ENCODE results near the gene DOCK4. TPM values are rescaled to one million over a fixed set of nuclear protein-coding genes. Genes with fewer than 3 reads are reported as not detected.

The DOCK4 gene
- total RNA-seq, 1 donor from 2014 or later: 32.2 TPM

DNA sequence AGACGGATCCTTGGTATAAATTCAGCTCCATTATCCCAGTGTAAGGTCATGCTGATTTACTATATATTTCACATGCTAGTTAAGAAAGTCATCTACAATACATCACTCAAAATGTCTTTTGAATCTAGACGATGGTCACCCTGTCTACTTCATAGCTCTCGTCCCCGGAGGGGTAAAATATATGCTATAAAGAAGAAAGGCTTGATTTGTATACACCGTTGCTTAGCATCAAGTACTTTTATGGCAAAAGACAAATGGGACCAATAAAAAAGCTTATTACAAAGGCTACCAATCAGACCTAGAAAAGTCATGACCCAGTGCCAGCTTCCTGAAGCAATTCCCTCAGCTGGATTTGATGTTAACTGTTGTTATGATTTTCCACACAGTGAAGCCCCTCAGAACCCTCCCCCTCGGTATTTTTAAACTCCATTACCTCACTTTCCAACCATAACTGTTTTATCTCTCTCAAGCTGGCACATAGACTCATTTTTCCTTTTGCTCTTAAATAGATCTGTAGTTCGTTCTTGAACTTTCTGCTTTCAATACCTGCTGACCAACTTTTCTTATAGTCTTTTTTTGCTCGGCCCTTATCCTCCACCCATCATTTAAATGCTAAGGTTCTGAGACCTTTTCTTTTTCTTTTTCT, 104.9 kb downstream of the DOCK4 start:
- Histone ChIP-seq H3K79me2 (ENCODE audit: insufficient read depth, low read length) (no peaks in the 10 kb centered on the region), H2AFZ (ENCODE audit: low read depth, low read length) (no peak overlapping the region), H3K27me3 (ENCODE audit: insufficient read depth, low read length) (no peaks in the 10 kb centered on the region), H3K9me3 (ENCODE audit: insufficient read depth, low read depth, low read length) (no peaks in the 10 kb centered on the region), H3K4me1 (ENCODE audit: insufficient read depth, low read length) (no peaks in the 10 kb centered on the region), H4K20me1 (ENCODE audit: insufficient read depth, low read length) (no peaks in the 10 kb centered on the region), H3K36me3 (ENCODE audit: insufficient read depth, low read length) (no peaks in the 10 kb centered on the region), H3K9ac (ENCODE audit: low read length) (no peak overlapping the region), H3K4me2 (ENCODE audit: low read length) (no peak overlapping the region), H3K4me3 (ENCODE audit: insufficient read depth, low read depth, low read length) (no peak overlapping the region), H3K27ac (ENCODE audit: low read depth, low read length) (no peak overlapping the region)
- Mint-ChIP-seq H3K9me3 (ENCODE audit: unreplicated experiment) (no peaks in the 10 kb centered on the region), H3K36me3 (ENCODE audit: low read depth, unreplicated experiment) (peaks cover 3% of the 10 kb centered on the region), H3K4me1 (ENCODE audit: low read depth, unreplicated experiment) (peaks cover 16% of the 10 kb centered on the region), H3K4me3 (ENCODE audit: unreplicated experiment) (no peak overlapping the region), H3K27me3 (ENCODE audit: low read depth, unreplicated experiment) (no peaks in the 10 kb centered on the region), H3K27ac (ENCODE audit: unreplicated experiment) (no peak overlapping the region)
- DNase-seq (ENCODE audit: low read depth) (no peak), FAIRE-seq (no peak)
- no peak for TF ChIP-seq EZH2 (IDR thresholded peaks at IDR 0.05; ENCODE audit: insufficient read depth, low read length)
- TF ChIP-seq, protein P1, sequence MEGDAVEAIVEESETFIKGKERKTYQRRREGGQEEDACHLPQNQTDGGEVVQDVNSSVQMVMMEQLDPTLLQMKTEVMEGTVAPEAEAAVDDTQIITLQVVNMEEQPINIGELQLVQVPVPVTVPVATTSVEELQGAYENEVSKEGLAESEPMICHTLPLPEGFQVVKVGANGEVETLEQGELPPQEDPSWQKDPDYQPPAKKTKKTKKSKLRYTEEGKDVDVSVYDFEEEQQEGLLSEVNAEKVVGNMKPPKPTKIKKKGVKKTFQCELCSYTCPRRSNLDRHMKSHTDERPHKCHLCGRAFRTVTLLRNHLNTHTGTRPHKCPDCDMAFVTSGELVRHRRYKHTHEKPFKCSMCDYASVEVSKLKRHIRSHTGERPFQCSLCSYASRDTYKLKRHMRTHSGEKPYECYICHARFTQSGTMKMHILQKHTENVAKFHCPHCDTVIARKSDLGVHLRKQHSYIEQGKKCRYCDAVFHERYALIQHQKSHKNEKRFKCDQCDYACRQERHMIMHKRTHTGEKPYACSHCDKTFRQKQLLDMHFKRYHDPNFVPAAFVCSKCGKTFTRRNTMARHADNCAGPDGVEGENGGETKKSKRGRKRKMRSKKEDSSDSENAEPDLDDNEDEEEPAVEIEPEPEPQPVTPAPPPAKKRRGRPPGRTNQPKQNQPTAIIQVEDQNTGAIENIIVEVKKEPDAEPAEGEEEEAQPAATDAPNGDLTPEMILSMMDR (IDR thresholded peaks at IDR 0.05; ENCODE audit: insufficient read depth, low read depth, low read length): no peak

DNA sequence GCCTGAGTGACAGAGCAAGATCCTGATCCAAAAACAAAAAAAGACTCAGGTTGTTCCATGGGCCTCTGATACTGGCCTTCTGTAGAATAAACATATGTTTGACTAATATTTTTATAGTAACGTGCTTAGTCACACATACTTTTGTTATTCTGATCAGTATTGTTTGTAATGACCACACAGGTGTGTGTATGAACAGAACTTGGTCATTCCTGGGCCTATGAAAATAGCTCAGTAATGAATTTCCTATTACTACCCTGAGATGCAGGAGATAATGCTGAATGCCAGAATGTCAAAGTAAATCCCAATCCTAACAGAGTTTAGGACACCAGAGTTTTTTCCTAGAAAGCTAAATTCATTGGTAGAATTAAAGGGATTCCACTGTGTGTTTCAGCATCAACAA, 108.7 kb downstream of the DOCK4 start:
- Histone ChIP-seq H3K27me3 (ENCODE audit: insufficient read depth, low read length) (no peaks in the 10 kb centered on the region), H3K9me3 (ENCODE audit: insufficient read depth, low read depth, low read length) (no peaks in the 10 kb centered on the region), H3K79me2 (ENCODE audit: insufficient read depth, low read length) (no peaks in the 10 kb centered on the region), H3K4me2 (ENCODE audit: low read length) (no peak overlapping the region), H3K36me3 (ENCODE audit: insufficient read depth, low read length) (no peaks in the 10 kb centered on the region), H3K4me3 (ENCODE audit: insufficient read depth, low read depth, low read length) (no peak overlapping the region), H4K20me1 (ENCODE audit: insufficient read depth, low read length) (no peaks in the 10 kb centered on the region), H3K4me1 (ENCODE audit: insufficient read depth, low read length) (no peaks in the 10 kb centered on the region), H3K9ac (ENCODE audit: low read length) (no peak overlapping the region), H3K27ac (ENCODE audit: low read depth, low read length) (no peak overlapping the region), H2AFZ (ENCODE audit: low read depth, low read length) (no peak overlapping the region)
- Mint-ChIP-seq H3K4me1 (ENCODE audit: low read depth, unreplicated experiment) (peaks cover 4% of the 10 kb centered on the region), H3K27ac (ENCODE audit: unreplicated experiment) (no peak overlapping the region), H3K36me3 (ENCODE audit: low read depth, unreplicated experiment) (peaks cover 3% of the 10 kb centered on the region), H3K9me3 (ENCODE audit: unreplicated experiment) (no peaks in the 10 kb centered on the region), H3K27me3 (ENCODE audit: low read depth, unreplicated experiment) (no peaks in the 10 kb centered on the region), H3K4me3 (ENCODE audit: unreplicated experiment) (no peak overlapping the region)
- TF ChIP-seq EZH2 (IDR thresholded peaks at IDR 0.05; ENCODE audit: insufficient read depth, low read length): no peak
- TF ChIP-seq, protein P1 (IDR thresholded peaks at IDR 0.05; ENCODE audit: insufficient read depth, low read depth, low read length): no peak
- FAIRE-seq: no peak
- DNase-seq (ENCODE audit: low read depth): no peak

DNA sequence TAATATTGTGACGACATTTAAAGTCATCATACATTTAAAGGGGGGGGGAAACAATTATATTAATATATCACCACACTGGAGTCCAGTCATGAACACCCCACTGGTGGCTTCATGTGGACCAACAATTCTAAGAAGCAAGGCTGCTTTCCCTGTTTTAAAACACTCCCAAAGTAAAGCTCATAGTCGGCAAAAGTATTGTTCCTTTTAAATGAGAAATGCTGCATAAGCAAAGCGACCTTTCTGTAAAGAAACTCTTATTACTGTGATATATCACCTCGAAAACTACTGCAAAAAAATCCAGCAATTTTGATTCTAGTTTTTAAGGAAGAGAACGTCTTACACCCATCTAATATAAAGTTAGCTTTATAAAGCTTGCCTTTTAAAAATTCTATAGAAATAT, 112.8 kb downstream of the DOCK4 start:
- Mint-ChIP-seq H3K4me3 (ENCODE audit: unreplicated experiment) (no peak overlapping the region), H3K27ac (ENCODE audit: unreplicated experiment) (no peak overlapping the region), H3K9me3 (ENCODE audit: unreplicated experiment) (no peaks in the 10 kb centered on the region), H3K27me3 (ENCODE audit: low read depth, unreplicated experiment) (no peaks in the 10 kb centered on the region), H3K36me3 (ENCODE audit: low read depth, unreplicated experiment) (no peaks in the 10 kb centered on the region), H3K4me1 (ENCODE audit: low read depth, unreplicated experiment) (peaks cover 8% of the 10 kb centered on the region)
- no peaks in the 10 kb centered on the region for H3K9me3 ChIP-seq (ENCODE audit: insufficient read depth, low read depth, low read length)
- H3K4me3 ChIP-seq (ENCODE audit: insufficient read depth, low read depth, low read length): no peak overlapping the region
- no peaks in the 10 kb centered on the region for H3K27me3 ChIP-seq (ENCODE audit: insufficient read depth, low read length)
- H3K4me2 ChIP-seq (ENCODE audit: low read length): no peak overlapping the region
- no peak overlapping the region for H3K9ac ChIP-seq (ENCODE audit: low read length)
- FAIRE-seq: no peak
- H3K4me1 ChIP-seq (ENCODE audit: insufficient read depth, low read length): no peaks in the 10 kb centered on the region
- no peaks in the 10 kb centered on the region for H3K79me2 ChIP-seq (ENCODE audit: insufficient read depth, low read length)
- no peak overlapping the region for H3K27ac ChIP-seq (ENCODE audit: low read depth, low read length)
- no peaks in the 10 kb centered on the region for H4K20me1 ChIP-seq (ENCODE audit: insufficient read depth, low read length)
- DNase-seq (ENCODE audit: low read depth): no peak
- no peak overlapping the region for H2AFZ ChIP-seq (ENCODE audit: low read depth, low read length)
- no peaks in the 10 kb centered on the region for H3K36me3 ChIP-seq (ENCODE audit: insufficient read depth, low read length)
- TF ChIP-seq, protein P1 (IDR thresholded peaks at IDR 0.05; ENCODE audit: insufficient read depth, low read depth, low read length): no peak
- TF ChIP-seq EZH2 (IDR thresholded peaks at IDR 0.05; ENCODE audit: insufficient read depth, low read length): no peak
